H1 (cell line): ENCODE measurements around the gene GRIA4. TPM values are rescaled to one million over a fixed set of nuclear protein-coding genes. Genes with fewer than 3 reads are reported as not detected.

ENCODE experiments used
- CTCF ChIA-PET: fragments of 300-600 bp; sonication (Branson Sonifier 250); formaldehyde crosslinking; loops from one replicate; lab custom pipeline; 2021; ENCODE audit not compliant: partially characterized antibody; lab: Charles Lee
- POLR2A ChIA-PET: fragments of 300-600 bp; sonication (Branson Sonifier 250); formaldehyde crosslinking; loops from one replicate; lab custom pipeline; 2021; ENCODE audit warnings: inconsistent platforms; ENCODE audit not compliant: partially characterized antibody; lab: Charles Lee
- DNase-seq, 2 experiments: peaks; one replicate each; pipeline versions ENCODE4 v3.0.0 to v3.0.0-alpha.2; 2010 to 2022; ENCODE audit warnings: low spot score in 2 of 2, low read depth in 1 of 2, mixed read lengths in 1 of 2
- FAIRE-seq: peaks from 2 replicates; lab custom pipeline; 2011; peaks lifted over from hg19 to GRCh38; lab: Jason Lieb, UNC
- H2AFZ ChIP-seq: 2 replicates; pipeline ENCODE4 v1.8.1; 2012; ENCODE audit warnings: low read length, inconsistent platforms
- H2AK5ac ChIP-seq: 2 replicates; pipeline ENCODE4 v1.6.1; 2013; ENCODE audit warnings: low read depth, low read length
- H2BK120ac ChIP-seq: replicated peaks from 2 replicates; pipeline ENCODE3; 2013; ENCODE audit warnings: low read depth, low read length, inconsistent platforms
- H2BK12ac ChIP-seq: 2 replicates; pipeline ENCODE4 v1.6.1; 2013; ENCODE audit warnings: low read depth, low read length
- H2BK15ac ChIP-seq: 2 replicates; pipeline ENCODE4 v1.6.1; 2013; ENCODE audit warnings: low read length
- H2BK20ac ChIP-seq: 2 replicates; pipeline ENCODE4 v1.6.1; 2013; ENCODE audit warnings: low read length
- H2BK5ac ChIP-seq: 2 replicates; pipeline ENCODE4 v1.6.1; 2013; ENCODE audit warnings: low read depth, low read length
- H3K14ac ChIP-seq: 2 replicates; pipeline ENCODE4 v1.6.1; 2013; ENCODE audit warnings: inconsistent platforms; ENCODE audit not compliant: insufficient read length
- H3K18ac ChIP-seq: 2 replicates; pipeline ENCODE4 v1.6.1; 2013; ENCODE audit warnings: low read length; ENCODE audit errors: extremely low read depth
- H3K23ac ChIP-seq: 2 replicates; pipeline ENCODE4 v1.6.1; 2013; ENCODE audit warnings: inconsistent platforms; ENCODE audit not compliant: insufficient read length
- H3K23me2 ChIP-seq: 2 replicates; pipeline ENCODE4 v1.6.1; 2013; ENCODE audit warnings: low read depth, low read length
- H3K27ac ChIP-seq: 2 replicates; pipeline ENCODE4 v1.6.1; 2011; ENCODE audit warnings: low read depth, low read length, inconsistent platforms
- H3K27me3 ChIP-seq, 4 experiments: replicated peaks in 1 of 4; 1 replicate in 1 of 4; 2 replicates in 3 of 4; pipeline versions ENCODE4 v1.6.1 to v1.8.1; 2011 to 2013; ENCODE audit warnings: low read length in 3 of 4, mild to moderate bottlenecking in 3 of 4, inconsistent platforms in 2 of 4, mixed read lengths in 2 of 4, moderate library complexity in 1 of 4; ENCODE audit not compliant: control insufficient read depth in 3 of 4, insufficient read depth in 3 of 4; ENCODE audit errors: extremely low read depth in 1 of 4
- H3K36me3 ChIP-seq, 4 experiments: 2 replicates each; pipeline versions ENCODE4 v1.6.1 to v1.8.1; 2011 to 2013; ENCODE audit warnings: mild to moderate bottlenecking in 4 of 4, low read length in 3 of 4, moderate library complexity in 2 of 4, control low read depth in 1 of 4, inconsistent platforms in 1 of 4; ENCODE audit not compliant: insufficient read depth in 4 of 4, control insufficient read depth in 2 of 4
- H3K4ac ChIP-seq: replicated peaks from 2 replicates; pipeline ENCODE3; 2013; ENCODE audit warnings: low read length, low read depth, mixed read lengths, inconsistent platforms; ENCODE audit not compliant: insufficient read length
- H3K4me1 ChIP-seq, 4 experiments: replicated peaks in 1 of 4; 1 replicate in 1 of 4; 2 replicates in 3 of 4; pipeline versions ENCODE4 v1.6.1 to v1.8.1; 2011 to 2013; ENCODE audit warnings: low read length in 3 of 4, inconsistent platforms in 2 of 4, mixed read lengths in 1 of 4; ENCODE audit not compliant: insufficient read depth in 4 of 4, control insufficient read depth in 3 of 4
- H3K4me2 ChIP-seq, 2 experiments: 2 replicates each; pipeline versions ENCODE4 v1.6.1 to v1.8.1; 2011 to 2013; ENCODE audit warnings: low read depth in 2 of 2, low read length in 2 of 2, control low read depth in 1 of 2, inconsistent platforms in 1 of 2, mild to moderate bottlenecking in 1 of 2; ENCODE audit not compliant: insufficient read depth in 1 of 2
- H3K4me3 ChIP-seq, 4 experiments: fragments of 200-600, 300-600 bp in 1 of 4; sonication (generic), shearing (Covaris generic), sonication (Bioruptor Twin) in 1 of 4; 2 replicates each; pipeline versions ENCODE4 v1.5.1 to v1.8.1; 2011 to 2016; ENCODE audit warnings: low read length in 4 of 4, low read depth in 3 of 4, control low read depth in 2 of 4, inconsistent platforms in 2 of 4, mild to moderate bottlenecking in 2 of 4, mixed read lengths in 1 of 4, moderate library complexity in 1 of 4; ENCODE audit not compliant: insufficient read depth in 2 of 4; ENCODE audit errors: extremely low read depth in 1 of 4
- H3K56ac ChIP-seq: replicated peaks from 2 replicates; pipeline ENCODE3; 2013; ENCODE audit warnings: low read depth, mild to moderate bottlenecking, mixed read lengths, low read length, inconsistent platforms; ENCODE audit not compliant: insufficient read length
- H3K79me1 ChIP-seq: 2 replicates; pipeline ENCODE4 v1.6.1; 2013; ENCODE audit warnings: low read depth, low read length, control low read depth
- H3K79me2 ChIP-seq, 2 experiments: 2 replicates each; pipeline versions ENCODE4 v1.6.1 to v1.8.1; 2012 to 2013; ENCODE audit warnings: low read length in 2 of 2, mild to moderate bottlenecking in 2 of 2, inconsistent platforms in 1 of 2; ENCODE audit not compliant: insufficient read depth in 2 of 2, control insufficient read depth in 1 of 2
- H3K9ac ChIP-seq, 4 experiments: replicated peaks in 1 of 4; 1 replicate in 1 of 4; 2 replicates in 3 of 4; pipeline versions ENCODE4 v1.6.1 to v1.8.1; 2011 to 2013; ENCODE audit warnings: low read depth in 3 of 4, low read length in 3 of 4, control low read depth in 2 of 4, mild to moderate bottlenecking in 2 of 4, moderate library complexity in 2 of 4, inconsistent platforms in 1 of 4; ENCODE audit errors: extremely low read depth in 1 of 4
- H3K9me3 ChIP-seq, 2 experiments: 2 replicates each; pipeline versions ENCODE4 v1.6.1 to v1.8.1; 2012 to 2013; ENCODE audit warnings: mild to moderate bottlenecking in 2 of 2, moderate library complexity in 2 of 2, control low read depth in 1 of 2, inconsistent platforms in 1 of 2, low read depth in 1 of 2, low read length in 1 of 2, mixed read lengths in 1 of 2; ENCODE audit not compliant: insufficient read depth in 2 of 2
- H4K20me1 ChIP-seq, 2 experiments: replicated peaks in 1 of 2; 2 replicates each; pipeline versions ENCODE3 to v1.8.1; 2011 to 2013; ENCODE audit warnings: inconsistent platforms in 2 of 2, low read length in 2 of 2, mild to moderate bottlenecking in 1 of 2; ENCODE audit not compliant: insufficient read depth in 2 of 2, control insufficient read depth in 1 of 2
- H4K5ac ChIP-seq: 2 replicates; pipeline ENCODE4 v1.6.1; 2013; ENCODE audit warnings: low read length, low read depth, mixed read lengths, inconsistent platforms; ENCODE audit not compliant: insufficient read length
- H4K8ac ChIP-seq: 2 replicates; pipeline ENCODE4 v1.8.0; 2013; ENCODE audit warnings: mild to moderate bottlenecking, moderate library complexity, low read length, inconsistent platforms; ENCODE audit not compliant: insufficient read depth; ENCODE audit errors: extremely low read depth
- H4K91ac ChIP-seq: replicated peaks from 2 replicates; pipeline ENCODE3; 2013; ENCODE audit warnings: low read length, mixed read lengths, inconsistent platforms; ENCODE audit not compliant: insufficient read length
- PHF8 ChIP-seq: fragments of 200-600 bp; sonication (generic); conservative IDR thresholded peaks from 2 replicates; pipeline ENCODE4 v1.7.1; 2012; ENCODE audit warnings: low read depth, mild to moderate bottlenecking, inconsistent platforms, low read length, moderate library complexity
- WGBS, 2 experiments: shearing (Covaris generic) in 1 of 2; methylation state at CpG; one replicate each; pipeline versions ENCODE4 v1.1.6 to v1.1.7; 2013 to 2015; ENCODE audit warnings: low lambda C conversion rate in 2 of 2, mixed read lengths in 2 of 2, inconsistent platforms in 1 of 2, low coverage in 1 of 2, missing lambda C conversion rate in 1 of 2; ENCODE audit not compliant: insufficient replicate concordance in 2 of 2, insufficient coverage in 1 of 2, insufficient read length in 1 of 2; ENCODE audit errors: extremely low coverage in 1 of 2, missing lambda C conversion rate in 1 of 2; 5-methylcytosine and 5-hydroxymethylcytosine counted together
- polyA plus RNA-seq, 7 experiments: library from polyadenylated mRNA; depleted of rRNA in 3 of 7; stranded (reverse) in 5 of 7; unstranded in 2 of 7; fragments of >200 nt in 5 of 7; fragments of 200-250 nt in 2 of 7; gene quantifications; 1 replicate in 5 of 7; 2 replicates in 1 of 7; 4 replicates in 1 of 7; pipeline versions ENCODE4 v1.2.1 to v1.2.3, GENCODE V29; 2011 to 2013; ENCODE audit warnings: missing spikeins in 2 of 7, mixed read lengths in 2 of 7
- total RNA-seq: library from RNA; stranded (reverse); fragmentation: NEBNext Ultra II Directional; extraction: Animal tissue kit (Norgen Biotek cat#: 25700); gene quantifications from 2 replicates; pipeline ENCODE4 v1.2.1, GENCODE V29; 2021

Gene GRIA4
- total and polyA plus RNA-seq, 2 of the 8 experiments (the other 6 are each of a cell fraction or from before 2014, with no cell fraction given) = 12.5 to 21.8 TPM

GRCh38 chr11:105912666-105913065, 302.8 kb downstream of the GRIA4 start:
- Histone ChIP-seq H3K4me1 (peaks cover 0 to 6% (median 0%) of the 10 kb centered on the region in 4 experiments; a peak in 2 of 7 replicates), H2BK5ac (no peak overlapping the region), H2BK20ac (no peak overlapping the region), H2AFZ (no peak overlapping the region), H2BK120ac (no peak overlapping the region), H3K79me1 (no peaks in the 10 kb centered on the region), H2BK12ac (no peak overlapping the region), H4K91ac (no peak overlapping the region), H4K8ac (no peak overlapping the region), H2BK15ac (no peak overlapping the region), H3K4ac (no peak overlapping the region), H4K20me1 (no peaks in the 10 kb centered on the region), H3K23me2 (no peaks in the 10 kb centered on the region; the same call in 1 of the 2 replicates), H3K18ac (no peak overlapping the region), H3K27ac (no peak overlapping the region), H3K4me2 (no peak overlapping the region), H3K27me3 (peaks cover 0 to 1% (median 0%) of the 10 kb centered on the region in 4 experiments; a peak in 1 of 7 replicates), H3K9me3 (no peaks in the 10 kb centered on the region), H2AK5ac (no peak overlapping the region), H4K5ac (no peak overlapping the region), H3K79me2 (no peaks in the 10 kb centered on the region), H3K36me3 (no peaks in the 10 kb centered on the region), H3K56ac (no peak overlapping the region), H3K23ac (no peak overlapping the region), H3K4me3 (no peak overlapping the region), H3K9ac (no peak overlapping the region), H3K14ac (no peak overlapping the region)
- CTCF ChIA-PET = no interaction called here
- POLR2A ChIA-PET = no interaction called here
- 88% methylated on average over 2 of the region's 2 CpGs; no CpG with 5 or more reads in 1 of the 2 experiments for WGBS, 2 experiments
- no peak for TF ChIP-seq PHF8
- FAIRE-seq (no peak), DNase-seq (no peak)
